NCI-H2107 (cell line): ENCODE results near the gene TIMP3.

Source experiments
- DNase-seq: peaks from one replicate; lab custom pipeline; 2025; lab: John Stamatoyannopoulos, UW

TIMP3 gene

GRCh38 chr22:32882774-32883530 lies 81.4 kb downstream of the TIMP3 start:
- DNase-seq = no peak

GRCh38 chr22:32887324-32887980 lies 85.9 kb downstream of the TIMP3 start:
- no peak for DNase-seq

DNA sequence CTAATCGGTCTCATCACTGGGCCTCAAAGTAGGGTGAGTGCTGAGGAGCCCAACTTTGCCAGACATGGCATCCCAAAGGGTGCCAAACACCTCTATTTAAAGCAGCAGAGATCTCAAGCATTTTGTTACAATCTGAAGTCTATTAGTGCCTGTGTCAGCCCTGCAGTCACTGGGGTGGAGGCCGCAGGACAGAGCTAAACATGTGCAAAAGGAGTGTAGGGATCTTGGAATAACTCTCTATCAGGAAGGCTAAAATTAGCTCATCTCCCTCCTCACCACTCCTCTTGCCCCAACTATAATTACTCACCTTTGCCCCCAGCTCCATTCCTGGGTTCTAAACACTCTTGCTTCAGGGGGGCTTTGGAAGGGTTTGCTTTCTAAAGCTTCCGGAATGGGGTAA lies 87.5 kb downstream of the TIMP3 start:
- no peak for DNase-seq

- no peak for DNase-seq
These were observed 95.4 kb downstream of the TIMP3 start for GRCh38 chr22:32896891-32897290.

- DNase-seq = no peak
These were observed 95.9 kb downstream of the TIMP3 start for GRCh38 chr22:32897400-32897799.

DNA sequence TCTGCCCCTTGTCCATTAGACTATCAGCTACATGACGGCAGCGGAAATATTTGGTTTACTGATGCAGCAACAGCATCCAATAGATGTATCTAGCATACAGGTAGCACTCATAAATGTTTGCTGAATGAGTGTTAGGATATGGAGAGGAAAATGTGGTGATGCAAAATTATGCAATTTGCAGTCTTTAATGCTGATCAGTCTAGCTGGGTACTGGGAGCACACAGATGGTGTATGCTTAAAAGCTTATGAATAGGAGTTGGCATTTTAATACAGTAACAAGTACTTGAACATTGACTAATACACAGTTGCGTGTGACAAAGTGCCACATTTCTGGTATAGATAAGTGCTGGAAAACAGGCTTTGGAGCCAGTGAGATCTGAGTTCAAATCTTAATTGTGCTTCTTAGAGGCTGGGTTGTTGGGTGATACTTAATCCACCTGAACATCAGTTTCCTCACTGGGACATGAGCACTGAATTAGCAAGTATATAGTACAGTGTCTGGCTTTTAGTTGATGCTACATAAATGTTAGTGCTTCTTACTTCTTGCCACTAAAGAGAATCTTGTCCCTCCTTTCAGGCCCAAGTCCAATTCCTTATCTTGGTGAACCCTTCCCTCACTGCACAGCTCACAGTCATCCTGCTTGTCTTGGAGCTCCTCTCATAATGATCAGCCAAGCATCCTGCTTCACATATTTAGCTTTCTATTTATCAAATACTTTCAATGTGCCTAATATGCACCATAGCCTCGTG lies 99.6 kb downstream of the TIMP3 start:
- no peak for DNase-seq

GRCh38 chr22:32901925-32902324 lies 100.4 kb downstream of the TIMP3 start:
- DNase-seq = no peak

- DNase-seq = no peak
These were observed 102.0 kb downstream of the TIMP3 start for GRCh38 chr22:32903507-32903906.

DNA sequence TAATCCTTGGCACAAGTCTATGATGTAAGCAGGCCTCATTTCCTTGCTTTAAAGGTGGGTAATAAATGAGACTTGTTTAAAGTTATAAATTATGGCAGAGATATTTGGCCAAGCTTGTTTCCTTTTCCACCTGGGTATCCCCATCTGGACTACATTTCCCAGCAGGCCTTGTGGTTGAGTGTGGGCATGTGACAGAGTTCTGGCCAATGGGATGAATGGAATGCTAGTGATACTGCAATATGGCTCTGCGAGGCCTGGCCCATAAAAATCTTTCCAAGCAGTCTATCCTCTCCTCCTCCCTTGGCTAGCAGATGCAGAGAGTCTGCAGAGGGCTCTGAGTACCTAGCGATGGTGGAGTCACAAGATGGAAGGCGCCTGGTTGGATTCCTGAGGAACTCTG lies 102.5 kb downstream of the TIMP3 start:
- DNase-seq = no peak

DNA sequence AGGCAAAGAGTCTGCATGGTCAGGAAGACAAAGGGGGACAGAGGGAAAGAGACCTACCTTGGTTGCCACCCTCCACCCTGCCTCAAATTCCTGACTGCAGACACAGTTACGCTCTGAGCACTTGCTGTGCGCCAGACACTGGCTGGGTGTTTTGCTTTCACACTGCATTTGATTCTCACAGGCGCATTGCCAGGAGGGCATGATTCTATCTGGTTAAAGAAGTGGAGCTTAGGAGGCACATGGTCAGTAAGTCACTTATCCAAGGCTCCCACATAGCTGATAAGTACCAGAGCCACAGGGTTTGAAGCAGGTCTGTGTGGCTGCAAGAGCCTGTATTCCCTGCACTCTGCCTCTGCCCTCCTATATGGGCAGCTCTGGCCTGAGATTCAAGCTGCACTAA lies 103.9 kb downstream of the TIMP3 start:
- DNase-seq = no peak

GRCh38 chr22:32909581-32910428 lies 108.3 kb downstream of the TIMP3 start:
- DNase-seq = no peak

DNA sequence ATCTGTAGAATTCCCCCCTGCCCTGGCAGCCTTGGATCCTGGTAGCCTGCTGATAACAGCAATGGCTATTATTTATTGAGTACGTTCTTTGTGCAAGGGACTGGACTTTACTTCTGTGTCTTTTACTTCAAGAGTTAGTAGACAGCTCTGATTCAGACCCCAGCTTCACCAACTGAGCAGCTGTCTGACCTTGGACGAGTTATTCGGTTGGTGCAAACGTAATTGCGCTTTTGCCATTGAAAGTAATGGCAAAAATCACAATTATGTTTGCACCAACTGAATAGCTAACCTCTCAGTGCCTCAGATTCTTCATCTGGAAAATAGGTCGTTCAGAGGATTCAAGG lies 108.9 kb downstream of the TIMP3 start:
- no peak for DNase-seq

GRCh38 chr22:32911503-32911902 lies 110.0 kb downstream of the TIMP3 start:
- no peak for DNase-seq
